Measurements from ENCODE around the gene KCNIP4.
A peak's percentile ranks its signal among the peaks of the same experiment; 100 is the strongest.

Gene KCNIP4

GRCh38 chr4:21856301-21856700 lies 92.3 kb downstream of the KCNIP4 start:
- no peak for DNase-seq

GRCh38 chr4:21849077-21849476 lies 99.5 kb downstream of the KCNIP4 start:
- DNase-seq = no peak

GRCh38 chr4:21848021-21848420 lies 100.6 kb downstream of the KCNIP4 start:
- DNase-seq = no peak

GRCh38 chr4:21845663-21846062 lies 102.9 kb downstream of the KCNIP4 start:
- DNase-seq = no peak

- no peak for DNase-seq
These were observed 112.9 kb downstream of the KCNIP4 start for GRCh38 chr4:21835712-21836111.

- DNase-seq = no peak
These were observed 118.3 kb downstream of the KCNIP4 start for GRCh38 chr4:21830272-21830671.

GRCh38 chr4:21827575-21827974 lies 121.0 kb downstream of the KCNIP4 start:
- no peak for DNase-seq

- DNase-seq = no peak
These were observed 122.5 kb downstream of the KCNIP4 start for GRCh38 chr4:21826071-21826470.

GRCh38 chr4:21819086-21819485 lies 129.5 kb downstream of the KCNIP4 start:
- peak in 19 of 58 donors; percentile 0 to 35 (median 5) for DNase-seq

GRCh38 chr4:21815651-21816377 lies 132.8 kb downstream of the KCNIP4 start:
- no peak for DNase-seq

- no peak for DNase-seq
These were observed 137.0 kb downstream of the KCNIP4 start for GRCh38 chr4:21811565-21811964.

GRCh38 chr4:21806991-21807390 lies 141.6 kb downstream of the KCNIP4 start:
- no peak for DNase-seq

- DNase-seq = no peak
These were observed 146.2 kb downstream of the KCNIP4 start for GRCh38 chr4:21802406-21802805.

GRCh38 chr4:21801661-21802385 lies 146.7 kb downstream of the KCNIP4 start:
- DNase-seq = no peak

GRCh38 chr4:21795091-21795490 lies 153.5 kb downstream of the KCNIP4 start:
- no peak for DNase-seq

- no peak for DNase-seq
These were observed 155.8 kb downstream of the KCNIP4 start for GRCh38 chr4:21792736-21793135.

GRCh38 chr4:21790438-21791029 lies 158.0 kb downstream of the KCNIP4 start:
- peak in 2 of 58 donors; percentile 1 to 14 for DNase-seq

GRCh38 chr4:21780148-21780547 lies 168.4 kb downstream of the KCNIP4 start:
- no peak for DNase-seq

- no peak for DNase-seq
These were observed 169.9 kb downstream of the KCNIP4 start for GRCh38 chr4:21778702-21779101.

- DNase-seq = no peak
These were observed 172.9 kb downstream of the KCNIP4 start for GRCh38 chr4:21775703-21776102.

- DNase-seq = no peak
These were observed 179.0 kb downstream of the KCNIP4 start for GRCh38 chr4:21769404-21770147.
